ENCODE results near the gene IRF7. TPM values are rescaled to one million over a fixed set of nuclear protein-coding genes. Genes with fewer than 3 reads are reported as not detected.

IRF7 gene
- total and polyA plus RNA-seq, 2 of the 4 experiments (the other 2 are of a cell fraction): 1.6 to 4.5 TPM

DNA sequence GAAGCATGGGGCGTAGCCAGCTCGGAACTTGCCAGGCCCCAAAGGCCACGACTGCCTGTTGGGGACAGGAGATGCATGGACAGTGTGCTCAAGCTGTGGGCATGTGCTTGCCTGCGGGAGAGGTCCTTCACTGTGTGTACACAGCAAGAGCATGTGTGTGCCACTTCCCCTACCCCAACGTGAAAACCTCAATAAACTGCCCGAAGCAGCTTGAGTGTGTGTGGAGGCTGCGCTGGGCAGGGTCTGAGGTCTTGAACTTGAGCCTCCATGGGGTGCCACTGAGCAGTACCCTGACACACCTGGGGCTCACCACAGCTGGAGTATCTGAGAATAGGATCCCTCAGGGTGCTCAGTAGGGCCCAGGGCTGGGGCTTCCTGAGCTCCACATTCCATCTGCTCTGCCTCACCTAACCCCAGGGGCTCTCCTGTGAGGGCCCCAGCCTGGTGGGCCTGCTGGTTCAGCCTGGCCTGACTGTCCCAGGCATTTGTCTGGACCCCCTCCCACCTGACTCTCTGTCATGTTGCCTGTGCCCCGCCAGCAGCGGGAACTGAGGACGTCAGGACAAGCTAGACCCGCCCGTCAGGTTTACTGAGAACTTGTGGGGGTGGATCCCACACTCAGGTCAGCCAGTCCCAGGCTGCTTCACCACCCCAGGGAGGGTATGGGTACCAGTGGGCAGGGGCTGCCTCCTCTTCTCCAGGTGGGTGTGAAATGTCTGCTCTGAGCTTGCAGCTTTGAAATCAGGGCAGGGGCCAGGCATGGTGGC is 51.8 kb downstream of the IRF7 start (continued):
- no peak for TF ChIP-seq RFX5 (IDR thresholded peaks at IDR 0.05; ENCODE audit: low read depth, low read length)

DNA sequence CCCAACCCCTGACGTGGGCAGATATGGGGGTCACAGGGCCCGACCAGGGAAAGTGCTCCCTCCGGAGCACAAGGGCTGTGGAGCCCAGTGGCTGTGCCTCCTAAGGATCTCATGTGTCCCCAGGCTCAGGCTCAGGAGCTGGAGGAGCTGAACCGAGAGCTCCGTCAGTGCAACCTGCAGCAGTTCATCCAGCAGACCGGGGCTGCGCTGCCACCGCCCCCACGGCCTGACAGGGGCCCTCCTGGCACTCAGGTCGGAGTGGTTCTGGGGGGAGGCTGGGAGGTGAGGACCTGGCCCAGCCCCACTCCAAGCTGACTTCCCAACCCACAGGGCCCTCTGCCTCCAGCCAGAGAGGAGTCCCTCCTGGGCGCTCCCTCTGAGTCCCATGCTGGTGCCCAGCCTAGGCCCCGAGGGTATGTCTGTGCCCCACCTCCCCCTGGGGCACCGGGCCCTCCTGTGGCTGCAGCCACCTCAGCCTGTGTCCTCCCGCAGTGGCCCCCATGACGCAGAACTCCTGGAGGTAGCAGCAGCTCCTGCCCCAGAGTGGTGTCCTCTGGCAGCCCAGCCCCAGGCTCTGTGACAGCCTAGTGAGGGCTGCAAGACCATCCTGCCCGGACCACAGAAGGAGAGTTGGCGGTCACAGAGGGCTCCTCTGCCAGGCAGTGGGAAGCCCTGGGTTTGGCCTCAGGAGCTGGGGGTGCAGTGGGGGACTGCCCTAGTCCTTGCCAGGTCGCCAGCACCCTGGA is 52.5 kb downstream of the IRF7 start:
- BruUV-seq (replicated peaks): no TSS peak
- WGBS, 2 experiments (ENCODE audit: extremely low coverage in 2 of 2, insufficient read length in 1 of 2): 93% methylated on average over 5 of the region's 18 CpGs; no CpG with 5 or more reads in 1 of the 2 experiments
- TF ChIP-seq, protein P1, sequence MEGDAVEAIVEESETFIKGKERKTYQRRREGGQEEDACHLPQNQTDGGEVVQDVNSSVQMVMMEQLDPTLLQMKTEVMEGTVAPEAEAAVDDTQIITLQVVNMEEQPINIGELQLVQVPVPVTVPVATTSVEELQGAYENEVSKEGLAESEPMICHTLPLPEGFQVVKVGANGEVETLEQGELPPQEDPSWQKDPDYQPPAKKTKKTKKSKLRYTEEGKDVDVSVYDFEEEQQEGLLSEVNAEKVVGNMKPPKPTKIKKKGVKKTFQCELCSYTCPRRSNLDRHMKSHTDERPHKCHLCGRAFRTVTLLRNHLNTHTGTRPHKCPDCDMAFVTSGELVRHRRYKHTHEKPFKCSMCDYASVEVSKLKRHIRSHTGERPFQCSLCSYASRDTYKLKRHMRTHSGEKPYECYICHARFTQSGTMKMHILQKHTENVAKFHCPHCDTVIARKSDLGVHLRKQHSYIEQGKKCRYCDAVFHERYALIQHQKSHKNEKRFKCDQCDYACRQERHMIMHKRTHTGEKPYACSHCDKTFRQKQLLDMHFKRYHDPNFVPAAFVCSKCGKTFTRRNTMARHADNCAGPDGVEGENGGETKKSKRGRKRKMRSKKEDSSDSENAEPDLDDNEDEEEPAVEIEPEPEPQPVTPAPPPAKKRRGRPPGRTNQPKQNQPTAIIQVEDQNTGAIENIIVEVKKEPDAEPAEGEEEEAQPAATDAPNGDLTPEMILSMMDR (conservative IDR thresholded peaks at IDR 0.05; ENCODE audit: low read depth, low read length): no peak
- TF ChIP-seq SMC3 (IDR thresholded peaks at IDR 0.05; ENCODE audit: low read depth, low read length) (no peak), NFE2L2 (IDR thresholded peaks at IDR 0.05; ENCODE audit: low read depth, low read length) (no peak), MXI1 (IDR thresholded peaks at IDR 0.05; ENCODE audit: borderline replicate concordance, low read depth, low read length) (no peak), FOS (IDR thresholded peaks at IDR 0.05; ENCODE audit: low read depth, low read length) (no peak), CHD1 (IDR thresholded peaks at IDR 0.05; ENCODE audit: low read depth, low read length) (no peak), BHLHE40 (IDR thresholded peaks at IDR 0.05; ENCODE audit: low read depth, low read length) (no peak)
- TF ChIP-seq, protein P2, sequence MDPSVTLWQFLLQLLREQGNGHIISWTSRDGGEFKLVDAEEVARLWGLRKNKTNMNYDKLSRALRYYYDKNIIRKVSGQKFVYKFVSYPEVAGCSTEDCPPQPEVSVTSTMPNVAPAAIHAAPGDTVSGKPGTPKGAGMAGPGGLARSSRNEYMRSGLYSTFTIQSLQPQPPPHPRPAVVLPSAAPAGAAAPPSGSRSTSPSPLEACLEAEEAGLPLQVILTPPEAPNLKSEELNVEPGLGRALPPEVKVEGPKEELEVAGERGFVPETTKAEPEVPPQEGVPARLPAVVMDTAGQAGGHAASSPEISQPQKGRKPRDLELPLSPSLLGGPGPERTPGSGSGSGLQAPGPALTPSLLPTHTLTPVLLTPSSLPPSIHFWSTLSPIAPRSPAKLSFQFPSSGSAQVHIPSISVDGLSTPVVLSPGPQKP (IDR thresholded peaks at IDR 0.05; ENCODE audit: borderline replicate concordance, low read depth, low read length): no peak
- TF ChIP-seq, protein P3, sequence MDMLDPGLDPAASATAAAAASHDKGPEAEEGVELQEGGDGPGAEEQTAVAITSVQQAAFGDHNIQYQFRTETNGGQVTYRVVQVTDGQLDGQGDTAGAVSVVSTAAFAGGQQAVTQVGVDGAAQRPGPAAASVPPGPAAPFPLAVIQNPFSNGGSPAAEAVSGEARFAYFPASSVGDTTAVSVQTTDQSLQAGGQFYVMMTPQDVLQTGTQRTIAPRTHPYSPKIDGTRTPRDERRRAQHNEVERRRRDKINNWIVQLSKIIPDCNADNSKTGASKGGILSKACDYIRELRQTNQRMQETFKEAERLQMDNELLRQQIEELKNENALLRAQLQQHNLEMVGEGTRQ (IDR thresholded peaks at IDR 0.05; ENCODE audit: low read depth, low read length): no peak

More for the DNA sequence above, 52.5 kb downstream of the IRF7 start:
- H2BK120ac ChIP-seq (ENCODE audit: low read depth, low read length): no peak overlapping the region
- in situ Hi-C loops (cut with MboI; ENCODE audit: low sequenced_read_pairs) (no loop called here), dilution Hi-C loops (cut with HindIII; ENCODE audit: low sequenced_read_pairs, unreplicated experiment) (no loop called here), intact Hi-C loops (cut with micrococcal nuclease) (no loop called here)
- ATAC-seq (ENCODE audit: low read depth) (no peak), DNase-seq (no peak)
- no peak overlapping the region for H3K27ac ChIP-seq (ENCODE audit: insufficient read depth, low read length)
- H4K20me1 ChIP-seq (ENCODE audit: insufficient read depth, low read length): peaks cover 29% of the 10 kb centered on the region
- H3K4me1 ChIP-seq (ENCODE audit: control insufficient read depth, insufficient read depth, low read length): peaks cover 21% of the 10 kb centered on the region
- CTCF ChIA-PET: interaction anchor here (1.3 kb wide), 1 partner anchor 9 kb away, joined by 3 read pairs; no protein-coding TSS in a partner anchor
- no peak overlapping the region for H3K56ac ChIP-seq (ENCODE audit: extremely low read depth, insufficient read depth, low read length)
- no peak overlapping the region for H2BK15ac ChIP-seq (ENCODE audit: low read depth, low read length)
- no peak overlapping the region for H2AK5ac ChIP-seq (ENCODE audit: low read depth, low read length)
- peaks cover 5% of the 10 kb centered on the region; the same call in 1 of the 2 replicates for H3K9me1 ChIP-seq (ENCODE audit: insufficient read depth, low read length)
- no peak overlapping the region for H3K9ac ChIP-seq (ENCODE audit: low read depth, low read length)
- POLR2A ChIA-PET (ENCODE audit: unreplicated experiment): no interaction called here
- H3K4me3 ChIP-seq (ENCODE audit: insufficient read depth, low read depth, low read length): no peak overlapping the region
- 0 out of 4 replicates have a peak overlapping the region, but pooled peaks of 1 of the 2 experiments have one; percentile 49 for H4K8ac ChIP-seq (ENCODE audit: low read depth in 2 of 2, low read length in 2 of 2)
- peaks cover 14% of the 10 kb centered on the region for H3K36me3 ChIP-seq (ENCODE audit: control insufficient read depth, insufficient read depth, low read length)
- no peak overlapping the region for H2AK9ac ChIP-seq (replicated peaks; ENCODE audit: low read depth, low read length, poor library complexity)
- no peak overlapping the region for H3K23ac ChIP-seq (ENCODE audit: low read depth, low read length)
- peaks cover 9% of the 10 kb centered on the region for H3K27me3 ChIP-seq (ENCODE audit: control insufficient read depth, insufficient read depth, low read length)
- H2BK20ac ChIP-seq (ENCODE audit: low read depth, low read length): no peak overlapping the region
- no peaks in the 10 kb centered on the region for H3K9me3 ChIP-seq (ENCODE audit: control insufficient read depth, insufficient read depth, low read length)
- H3K4me2 ChIP-seq (ENCODE audit: low read depth, low read length): no peak overlapping the region
- no peak overlapping the region for H2BK5ac ChIP-seq (ENCODE audit: low read depth, low read length, poor library complexity, severe bottlenecking)
- H2AFZ ChIP-seq (replicated peaks; ENCODE audit: low read length, poor library complexity): no peak overlapping the region
- peaks cover 28 to 41% of the 10 kb centered on the region in 2 experiments; a peak in 3 of 4 replicates for H3K79me1 ChIP-seq (ENCODE audit: low read depth in 1 of 2, low read length in 2 of 2)
- no peak overlapping the region; the same call in 1 of the 2 replicates for H4K5ac ChIP-seq (ENCODE audit: low read depth, low read length)
- H3K4ac ChIP-seq (ENCODE audit: low read depth, low read length): no peak overlapping the region
- no peak overlapping the region for H3K18ac ChIP-seq (ENCODE audit: low read depth, low read length)
- no peak overlapping the region for H3K14ac ChIP-seq (replicated peaks; ENCODE audit: low read depth, low read length)
- no peak overlapping the region for H4K91ac ChIP-seq (ENCODE audit: insufficient read depth, low read depth, low read length)
